PC-9 (cell line): ENCODE results near the gene SEZ6L.
A peak's percentile ranks its signal among the peaks of the same experiment; 100 is the strongest.

Source experiments
- CTCF ChIP-seq: fragments of 200-600 bp; sonication (generic); conservative IDR thresholded peaks from 2 replicates; pipeline ENCODE4 v1.6.1; 2017; ENCODE audit warnings: mixed run types, antibody characterized with exemption, mild to moderate bottlenecking, moderate library complexity
- EZH2 ChIP-seq: fragments of 200-600 bp; sonication (generic); IDR thresholded peaks from 2 replicates; pipeline ENCODE4 v1.8.0; 2017; ENCODE audit warnings: antibody characterized with exemption, low read depth

GRCh38 chr22:26172389-26172990, 3.2 kb downstream of the SEZ6L start:
- TF ChIP-seq CTCF (peak; percentile 80), EZH2 (no peak)
